Ascending aorta (tissue), 2 donors: ENCODE results near the gene SELENOP. TPM values are rescaled to one million over a fixed set of nuclear protein-coding genes. Genes with fewer than 3 reads are reported as not detected.

Source experiments
- DNase-seq, 2 donors: peaks; one replicate each; pipeline ENCODE4 v3.0.0-alpha.2; 2019; ENCODE audit warnings: low spot score in 2 of 2
- H3K27ac ChIP-seq, 2 donors: fragments of 200-600 bp; sonication (generic); one replicate each; pipeline ENCODE4 v1.5.1; 2016 to 2017; ENCODE audit warnings: mild to moderate bottlenecking in 1 of 2
- H3K27me3 ChIP-seq: fragments of 200-600 bp; sonication (generic); one replicate; pipeline ENCODE4 v1.5.1; 2017
- H3K36me3 ChIP-seq, 2 donors: fragments of 200-600 bp; sonication (generic); one replicate each; pipeline ENCODE4 v1.5.1; 2016
- H3K4me1 ChIP-seq, 2 donors: fragments of 200-600 bp; sonication (generic); one replicate each; pipeline ENCODE4 v1.5.1; 2016 to 2017; ENCODE audit warnings: mild to moderate bottlenecking in 1 of 2
- H3K4me3 ChIP-seq, 2 donors: fragments of 200-600 bp; sonication (generic); one replicate each; pipeline ENCODE4 v1.5.1; 2016 to 2017; ENCODE audit warnings: mild to moderate bottlenecking in 1 of 2
- H3K9me3 ChIP-seq, 2 donors: fragments of 200-600 bp; sonication (generic); one replicate each; pipeline ENCODE4 v1.5.1; 2016
- CTCF ChIP-seq, 3 experiments: fragments of 200-600 bp in 2 of 3; fragments of 450-650 bp in 1 of 3; sonication (generic) in 2 of 3; IDR thresholded peaks; one replicate each; pipeline ENCODE4 v1.5.1; 2016 to 2019; ENCODE audit warnings: antibody characterized with exemption in 3 of 3, mild to moderate bottlenecking in 1 of 3, moderate library complexity in 1 of 3
- intact Hi-C: fragments of 100-400 bp; cut with DNase I; formaldehyde crosslinking; loops from one replicate; pipeline ENCODE4 v1.15.1; 2023
- total RNA-seq: library from RNA; depleted of rRNA; stranded (reverse); fragments of >200 nt; gene quantifications from one replicate; pipeline ENCODE4 v1.1.0, GENCODE V29; 2016

Gene SELENOP
- total RNA-seq, 1 donor from 2014 or later, result 119 TPM

- intact Hi-C loops, result no loop called here
- H3K9me3 ChIP-seq, result peaks cover 0 to 32% of the 10 kb centered on the region in 2 donors
- H3K4me3 ChIP-seq, result no peak overlapping the region
- H3K4me1 ChIP-seq, result no peaks in the 10 kb centered on the region
- no peaks in the 10 kb centered on the region for H3K36me3 ChIP-seq
- H3K27me3 ChIP-seq, result no peaks in the 10 kb centered on the region
- no peak for DNase-seq
- H3K27ac ChIP-seq, result no peak overlapping the region
- TF ChIP-seq CTCF (IDR thresholded peaks at IDR 0.05), result no peak
Observed at GRCh38 chr5:42787073-42787472, 24.6 kb downstream of the SELENOP start.

- intact Hi-C loops, result no loop called here
- H3K27me3 ChIP-seq, result no peaks in the 10 kb centered on the region
- DNase-seq, result no peak
- H3K4me1 ChIP-seq, result no peaks in the 10 kb centered on the region
- H3K4me3 ChIP-seq, result no peak overlapping the region
- no peak for TF ChIP-seq CTCF (IDR thresholded peaks at IDR 0.05)
- H3K27ac ChIP-seq, result no peak overlapping the region
- H3K9me3 ChIP-seq, result peaks cover 0 to 32% of the 10 kb centered on the region in 2 donors
- H3K36me3 ChIP-seq, result no peaks in the 10 kb centered on the region
Observed at GRCh38 chr5:42785756-42786155, 25.9 kb downstream of the SELENOP start.

DNA sequence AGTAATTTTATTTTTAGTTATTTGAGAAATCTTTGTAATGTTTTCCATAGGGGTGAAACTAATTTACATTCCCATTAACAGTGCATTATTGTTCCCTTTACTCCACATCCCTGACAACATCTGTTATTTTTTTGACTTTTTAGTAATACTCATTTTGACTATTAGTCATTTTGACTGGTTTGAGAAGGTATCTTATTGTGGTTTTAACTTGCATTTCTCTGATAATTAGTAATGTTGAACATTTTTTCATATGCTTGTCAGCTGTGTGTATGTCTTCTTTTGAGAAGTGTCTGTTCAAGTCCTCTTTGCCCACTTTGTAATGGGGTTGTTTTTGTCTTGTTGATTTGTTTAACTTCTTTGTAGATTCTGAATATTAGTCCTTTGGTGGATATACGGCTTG, 27.6 kb downstream of the SELENOP start:
- DNase-seq, result no peak
- intact Hi-C loops, result no loop called here
- TF ChIP-seq CTCF (IDR thresholded peaks at IDR 0.05), result no peak

GRCh38 chr5:42781584-42781983, 30.1 kb downstream of the SELENOP start:
- no peak for TF ChIP-seq CTCF (IDR thresholded peaks at IDR 0.05)
- H3K4me1 ChIP-seq, result no peaks in the 10 kb centered on the region
- DNase-seq, result no peak
- H3K9me3 ChIP-seq, result peaks cover 0 to 14% of the 10 kb centered on the region in 2 donors
- H3K27ac ChIP-seq, result no peak overlapping the region
- no peak overlapping the region for H3K4me3 ChIP-seq
- intact Hi-C loops, result no loop called here
- H3K36me3 ChIP-seq, result no peaks in the 10 kb centered on the region
- H3K27me3 ChIP-seq, result no peaks in the 10 kb centered on the region

More for the DNA sequence above, 27.6 kb downstream of the SELENOP start:
- Histone ChIP-seq H3K4me1 (no peaks in the 10 kb centered on the region), H3K9me3 (peaks cover 0 to 32% of the 10 kb centered on the region in 2 donors), H3K27me3 (no peaks in the 10 kb centered on the region), H3K4me3 (no peak overlapping the region), H3K27ac (no peak overlapping the region), H3K36me3 (no peaks in the 10 kb centered on the region)

DNA sequence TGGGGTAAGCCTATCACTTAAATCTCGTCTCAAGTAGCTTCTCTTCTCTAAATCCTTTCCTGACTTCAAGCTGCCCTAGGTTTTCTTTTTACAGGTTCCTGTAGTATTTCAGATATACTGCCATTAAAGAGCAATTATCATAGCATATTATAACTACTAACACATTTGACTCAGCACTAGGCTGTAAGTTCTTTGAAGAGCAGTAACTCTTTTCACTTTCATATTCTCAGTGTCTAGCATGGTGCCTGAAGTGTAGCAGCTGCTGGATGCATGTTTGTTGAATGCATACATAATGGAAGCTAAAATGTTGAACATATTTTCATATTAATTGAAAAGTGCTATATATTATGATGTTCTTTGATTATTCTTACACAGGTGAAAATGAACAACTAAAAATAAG, 32.6 kb downstream of the SELENOP start:
- intact Hi-C loops, result no loop called here
- H3K27ac ChIP-seq, result no peak overlapping the region
- no peak overlapping the region for H3K4me3 ChIP-seq
- H3K9me3 ChIP-seq, result no peaks in the 10 kb centered on the region
- H3K36me3 ChIP-seq, result no peaks in the 10 kb centered on the region
- TF ChIP-seq CTCF (IDR thresholded peaks at IDR 0.05), result no peak
- H3K27me3 ChIP-seq, result no peaks in the 10 kb centered on the region
- no peak for DNase-seq
- H3K4me1 ChIP-seq, result no peaks in the 10 kb centered on the region
